ENCODE measurements around the gene INPP5D. TPM values are rescaled to one million over a fixed set of nuclear protein-coding genes. Genes with fewer than 3 reads are reported as not detected.

INPP5D gene
- total and polyA plus RNA-seq, 12 donors, result 3.4 to 29.4 (median 14.3) TPM

- no peak overlapping the region for H3K27ac ChIP-seq
- intact Hi-C loops (cut with DNase I), result no loop called here
- H3K36me3 ChIP-seq (replicated peaks in 1 of 2), result no peaks in the 10 kb centered on the region
- H3K27me3 ChIP-seq, result no peaks in the 10 kb centered on the region
- DNase-seq, result no peak
- WGBS, 4 donors, result 74 to 79% (median 77%) methylated on average over 14 of the region's 14 CpGs
- H3K4me3 ChIP-seq, result no peak overlapping the region
- no peaks in the 10 kb centered on the region for H3K9me3 ChIP-seq (replicated peaks in 1 of 3)
- TF ChIP-seq CTCF (IDR thresholded peaks at IDR 0.05) (no peak), POLR2A (IDR thresholded peaks at IDR 0.05) (no peak)
- no peaks in the 10 kb centered on the region for H3K4me1 ChIP-seq (replicated peaks in 1 of 2)
Measured at GRCh38 chr2:233223059-233223894, 163.1 kb downstream of the INPP5D start.

DNA sequence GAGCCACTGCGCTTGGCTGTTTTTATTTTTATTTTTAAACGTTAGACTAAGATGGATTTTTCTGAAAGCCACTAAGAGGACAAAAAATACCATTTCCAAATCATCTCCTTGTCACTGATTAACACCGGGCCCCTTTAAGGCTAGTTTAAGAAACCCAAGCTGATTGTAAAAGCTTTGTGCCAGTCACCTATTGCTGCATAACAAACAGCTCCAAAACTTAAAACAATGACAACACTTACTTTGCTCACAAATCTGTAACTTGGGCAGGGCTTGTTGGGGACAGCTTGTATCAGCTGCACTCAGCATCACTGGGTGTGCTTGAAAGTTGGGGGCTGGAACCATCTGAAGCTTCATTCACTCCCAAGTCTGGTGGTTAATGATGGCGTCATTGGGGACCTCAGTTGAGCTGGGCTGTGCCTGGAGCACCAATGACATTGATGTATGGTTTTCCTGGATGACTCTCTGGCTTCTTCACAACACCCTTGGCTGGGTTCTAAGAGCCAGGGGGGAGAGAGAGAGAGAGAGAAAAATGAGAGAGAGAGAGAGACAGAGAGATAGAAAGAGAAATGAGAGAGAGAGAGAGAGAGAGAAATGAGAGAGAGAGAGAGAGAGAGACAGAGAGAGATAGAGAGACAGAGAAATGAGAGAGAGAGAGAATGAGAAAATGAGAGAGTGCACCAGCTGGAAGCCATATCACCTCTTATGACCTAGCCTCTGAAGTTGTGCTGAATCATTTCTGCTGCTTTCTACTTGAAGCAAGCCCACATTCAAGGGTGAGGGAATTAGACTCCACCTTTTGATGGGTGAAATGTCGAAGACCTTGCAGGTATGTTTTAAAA, 165.3 kb downstream of the INPP5D start:
- H3K27me3 ChIP-seq, result no peaks in the 10 kb centered on the region
- H3K9me3 ChIP-seq (replicated peaks in 1 of 3), result no peaks in the 10 kb centered on the region
- TF ChIP-seq CTCF (IDR thresholded peaks at IDR 0.05), result no peak
- TF ChIP-seq POLR2A (IDR thresholded peaks at IDR 0.05), result no peak
- H3K36me3 ChIP-seq (replicated peaks in 1 of 2), result no peaks in the 10 kb centered on the region
- H3K4me1 ChIP-seq (replicated peaks in 1 of 2), result no peaks in the 10 kb centered on the region
- intact Hi-C loops (cut with DNase I), result no loop called here
- 71 to 85% (median 77%) methylated on average over 5 of the region's 5 CpGs for WGBS, 4 donors
- H3K27ac ChIP-seq, result no peak overlapping the region
- no peak overlapping the region for H3K4me3 ChIP-seq
- DNase-seq, result no peak

DNA sequence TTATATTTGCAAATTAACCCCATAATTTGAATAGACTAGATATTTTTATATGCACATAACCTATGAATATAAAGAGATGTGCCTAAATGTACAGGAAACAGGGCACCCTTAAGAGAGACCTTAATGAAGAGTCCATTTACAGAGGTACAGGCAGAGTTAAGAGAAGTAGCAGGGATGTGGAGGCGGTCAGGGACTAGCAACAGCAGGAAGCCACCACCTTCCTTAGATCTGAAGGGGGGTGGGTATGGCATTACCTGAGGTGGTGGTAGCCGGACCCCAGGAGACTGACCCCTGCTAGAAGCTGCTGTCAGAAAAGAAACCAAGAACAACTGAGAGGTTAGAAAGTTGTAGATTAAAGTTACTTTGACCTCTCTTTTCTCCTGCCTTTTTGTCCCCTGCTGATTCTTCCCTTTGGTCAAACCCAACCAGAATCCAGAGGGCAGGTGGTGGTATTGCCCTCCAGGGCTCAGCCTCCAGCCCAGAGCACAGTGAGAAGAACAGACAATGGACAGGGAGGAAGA, 166.4 kb downstream of the INPP5D start:
- Histone ChIP-seq H3K27me3 (no peaks in the 10 kb centered on the region), H3K9me3 (replicated peaks in 1 of 3) (no peaks in the 10 kb centered on the region), H3K4me3 (no peak overlapping the region), H3K36me3 (replicated peaks in 1 of 2) (no peaks in the 10 kb centered on the region), H3K4me1 (replicated peaks in 1 of 2) (no peaks in the 10 kb centered on the region), H3K27ac (no peak overlapping the region)
- no peak for TF ChIP-seq POLR2A (IDR thresholded peaks at IDR 0.05)
- TF ChIP-seq CTCF (IDR thresholded peaks at IDR 0.05), result no peak
- intact Hi-C loops (cut with DNase I), result no loop called here
- 74 to 91% (median 85%) methylated on average over 2 of the region's 2 CpGs for WGBS, 4 donors
- DNase-seq, result no peak

GRCh38 chr2:233227346-233227978, 167.3 kb downstream of the INPP5D start:
- Histone ChIP-seq H3K27ac (no peak overlapping the region), H3K4me1 (replicated peaks in 1 of 2) (no peaks in the 10 kb centered on the region), H3K4me3 (no peak overlapping the region), H3K36me3 (replicated peaks in 1 of 2) (no peaks in the 10 kb centered on the region), H3K27me3 (no peaks in the 10 kb centered on the region), H3K9me3 (replicated peaks in 1 of 3) (no peaks in the 10 kb centered on the region)
- TF ChIP-seq CTCF (IDR thresholded peaks at IDR 0.05), result no peak
- TF ChIP-seq POLR2A (IDR thresholded peaks at IDR 0.05), result no peak
- intact Hi-C loops (cut with DNase I), result no loop called here
- WGBS, 4 donors, result 64 to 76% (median 67%) methylated on average over 7 of the region's 7 CpGs
- DNase-seq, result no peak
